Spleen (tissue), 7 donors: ENCODE results near the gene SPAAR.

Experiments
- CTCF ChIP-seq, 11 experiments: fragments of 200-600 bp in 7 of 11; fragments of 450-650 bp in 4 of 11; sonication (generic) in 4 of 11; IDR thresholded peaks in 8 of 11; conservative IDR thresholded peaks in 3 of 11; 1 replicate in 7 of 11; 2 replicates in 4 of 11; pipeline versions ENCODE4 v1.4.0 to v1.8.0; 2016 to 2021; ENCODE audit warnings: antibody characterized with exemption in 11 of 11, inconsistent platforms in 4 of 11, mild to moderate bottlenecking in 1 of 11
- POLR2A ChIP-seq, 3 donors: fragments of 450-650 bp; IDR thresholded peaks; one replicate each; pipeline ENCODE4 v1.5.1; 2017; ENCODE audit warnings: antibody characterized with exemption in 3 of 3, mild to moderate bottlenecking in 1 of 3
- POLR2AphosphoS5 ChIP-seq, 3 donors: sonication (generic); formaldehyde crosslinking; IDR thresholded peaks; one replicate each; pipeline ENCODE4 v1.5.1; 2017; ENCODE audit warnings: antibody characterized with exemption in 3 of 3
- donor health status: DM: no; HTN: no; CAD: no; lungs with moderate emphysema.
- donor health status: DM: no; HTN: no; CAD: no.
- donor health status: DM: no; HTN: no; CAD: no.

- TF ChIP-seq CTCF (IDR thresholded peaks at IDR 0.05 in 8 of 11, conservative IDR thresholded peaks at IDR 0.05 in 3 of 11) (no peak), POLR2A (IDR thresholded peaks at IDR 0.05) (no peak), POLR2AphosphoS5 (IDR thresholded peaks at IDR 0.05) (no peak)
Observed at GRCh38 chr9:35937227-35937626, 27.9 kb downstream of the SPAAR start.
